MM.1S (cell line): ENCODE data around the gene ST7.

Source experiments
- CTCF ChIP-seq: fragments of 300-600 bp; sonication (generic); IDR thresholded peaks from 2 replicates; pipeline ENCODE4 v1.5.1; 2016; ENCODE audit warnings: antibody characterized with exemption, low read length, mixed read lengths
- EZH2 ChIP-seq: fragments of 300-600 bp; sonication (generic); optimal IDR thresholded peaks from 2 replicates; pipeline ENCODE3; 2017; ENCODE audit warnings: low read depth, mild to moderate bottlenecking, antibody characterized with exemption, low read length, mixed read lengths

- TF ChIP-seq EZH2: no peak
- TF ChIP-seq CTCF: no peak
Measured at GRCh38 chr7:117137868-117138267, 184.6 kb downstream of the ST7 start.
